ENCODE measurements around the gene DUSP22.

The DUSP22 gene

DNA sequence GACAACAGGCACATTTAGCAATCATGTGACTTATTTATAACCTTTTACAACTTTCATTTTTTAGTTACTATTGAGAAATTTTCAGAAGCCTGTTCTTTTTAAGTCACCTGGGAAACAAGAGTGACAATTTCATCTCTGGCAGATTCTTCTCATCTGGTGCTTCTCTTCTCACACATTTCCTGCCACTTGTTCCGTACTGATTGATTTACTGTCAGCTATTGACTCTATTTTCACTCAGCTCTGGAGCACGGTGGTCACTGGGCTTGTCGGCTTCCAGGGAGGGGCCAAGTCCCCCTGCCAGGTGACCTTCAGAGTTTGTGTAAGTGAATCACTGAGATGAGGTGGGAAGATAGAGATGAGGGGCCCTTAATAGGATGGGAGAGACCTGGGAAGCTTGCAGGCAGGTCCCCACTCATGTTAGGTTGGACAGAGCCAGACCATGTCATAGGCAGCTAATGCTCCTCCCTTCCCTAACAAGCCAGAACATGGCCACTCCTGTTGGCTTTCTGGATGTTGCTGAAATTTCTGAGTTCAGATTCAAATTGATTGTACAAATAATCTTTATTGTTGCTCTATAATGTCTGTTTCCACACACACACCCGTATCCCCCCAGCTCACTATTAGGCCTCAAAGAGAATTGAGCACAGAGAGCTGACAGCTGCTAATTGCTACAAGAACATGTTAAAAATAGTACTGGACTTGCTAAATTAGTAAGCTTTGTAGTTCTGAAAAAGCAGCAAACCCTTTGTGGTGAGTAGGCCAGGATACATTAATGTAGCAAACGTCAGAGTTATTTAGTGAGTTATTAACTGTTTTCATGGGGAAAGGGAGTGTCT lies 13.3 kb downstream of the DUSP22 start:
- no peak overlapping the region for H3K27ac ChIP-seq
- TF ChIP-seq, protein P1, sequence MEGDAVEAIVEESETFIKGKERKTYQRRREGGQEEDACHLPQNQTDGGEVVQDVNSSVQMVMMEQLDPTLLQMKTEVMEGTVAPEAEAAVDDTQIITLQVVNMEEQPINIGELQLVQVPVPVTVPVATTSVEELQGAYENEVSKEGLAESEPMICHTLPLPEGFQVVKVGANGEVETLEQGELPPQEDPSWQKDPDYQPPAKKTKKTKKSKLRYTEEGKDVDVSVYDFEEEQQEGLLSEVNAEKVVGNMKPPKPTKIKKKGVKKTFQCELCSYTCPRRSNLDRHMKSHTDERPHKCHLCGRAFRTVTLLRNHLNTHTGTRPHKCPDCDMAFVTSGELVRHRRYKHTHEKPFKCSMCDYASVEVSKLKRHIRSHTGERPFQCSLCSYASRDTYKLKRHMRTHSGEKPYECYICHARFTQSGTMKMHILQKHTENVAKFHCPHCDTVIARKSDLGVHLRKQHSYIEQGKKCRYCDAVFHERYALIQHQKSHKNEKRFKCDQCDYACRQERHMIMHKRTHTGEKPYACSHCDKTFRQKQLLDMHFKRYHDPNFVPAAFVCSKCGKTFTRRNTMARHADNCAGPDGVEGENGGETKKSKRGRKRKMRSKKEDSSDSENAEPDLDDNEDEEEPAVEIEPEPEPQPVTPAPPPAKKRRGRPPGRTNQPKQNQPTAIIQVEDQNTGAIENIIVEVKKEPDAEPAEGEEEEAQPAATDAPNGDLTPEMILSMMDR (conservative IDR thresholded peaks at IDR 0.05): no peak
- TF ChIP-seq ZFX (IDR thresholded peaks at IDR 0.05): no peak

DNA sequence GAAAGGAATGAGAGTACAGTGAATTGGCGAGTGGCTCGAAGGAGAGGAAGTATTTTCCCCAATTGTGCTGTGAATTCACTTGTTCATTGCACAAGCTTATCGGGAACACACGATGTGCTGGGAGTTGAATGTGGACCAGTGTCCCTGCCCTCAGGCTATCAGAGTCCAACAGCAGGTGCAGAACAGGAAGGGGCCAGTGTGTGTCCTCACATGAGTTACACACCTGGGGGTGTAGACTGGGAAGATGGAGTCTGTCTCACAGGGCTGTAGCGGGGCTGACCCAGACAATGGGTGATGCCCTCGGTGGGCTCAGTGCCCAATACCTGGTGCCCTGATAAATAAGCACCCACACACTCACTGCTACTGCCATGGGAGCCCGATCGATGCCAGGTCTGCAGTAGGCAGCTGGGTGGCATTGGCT lies 14.4 kb downstream of the DUSP22 start:
- no peak overlapping the region for H3K27ac ChIP-seq
- no peak for TF ChIP-seq ZFX (IDR thresholded peaks at IDR 0.05)
- TF ChIP-seq, protein P1 (conservative IDR thresholded peaks at IDR 0.05): no peak

DNA sequence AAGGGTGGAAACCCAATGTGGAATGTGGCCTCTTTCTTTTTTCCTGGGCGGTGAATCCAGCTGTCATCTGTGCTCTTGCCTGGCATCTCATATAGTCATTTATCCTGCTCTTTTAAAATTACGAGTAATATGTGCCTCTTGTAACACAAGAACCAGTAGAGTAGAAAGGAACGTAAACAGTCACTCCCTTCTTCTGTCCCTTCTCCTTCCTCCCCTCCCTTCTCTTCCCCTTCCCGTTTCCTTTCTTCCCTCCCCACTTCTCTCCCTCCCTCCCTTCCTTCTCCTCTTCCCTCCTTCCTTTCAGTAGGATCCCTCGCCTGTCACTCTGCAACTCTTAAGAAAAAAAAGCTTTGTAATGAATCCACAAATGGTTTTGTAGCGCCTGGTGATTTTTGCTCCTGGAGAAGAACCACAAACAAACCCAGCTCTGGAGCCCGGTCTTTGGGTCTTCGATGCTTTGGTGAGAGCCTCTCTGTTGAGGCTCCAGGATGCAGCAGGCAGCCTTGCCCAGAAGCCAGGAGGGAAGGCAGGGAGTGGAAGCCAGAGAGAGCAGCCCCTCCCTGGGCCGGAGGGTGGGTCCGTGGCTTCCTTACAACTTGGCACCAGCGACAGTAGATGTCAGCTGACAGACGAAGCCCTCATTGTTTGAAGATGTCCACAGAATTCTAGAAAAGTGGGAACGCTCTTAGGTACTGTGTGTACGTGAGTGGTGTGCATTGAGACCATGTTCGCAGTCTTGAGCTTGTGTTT lies 15.0 kb downstream of the DUSP22 start:
- H3K27ac ChIP-seq: no peak overlapping the region
- TF ChIP-seq, protein P1 (conservative IDR thresholded peaks at IDR 0.05): no peak
- TF ChIP-seq ZFX (IDR thresholded peaks at IDR 0.05): no peak

DNA sequence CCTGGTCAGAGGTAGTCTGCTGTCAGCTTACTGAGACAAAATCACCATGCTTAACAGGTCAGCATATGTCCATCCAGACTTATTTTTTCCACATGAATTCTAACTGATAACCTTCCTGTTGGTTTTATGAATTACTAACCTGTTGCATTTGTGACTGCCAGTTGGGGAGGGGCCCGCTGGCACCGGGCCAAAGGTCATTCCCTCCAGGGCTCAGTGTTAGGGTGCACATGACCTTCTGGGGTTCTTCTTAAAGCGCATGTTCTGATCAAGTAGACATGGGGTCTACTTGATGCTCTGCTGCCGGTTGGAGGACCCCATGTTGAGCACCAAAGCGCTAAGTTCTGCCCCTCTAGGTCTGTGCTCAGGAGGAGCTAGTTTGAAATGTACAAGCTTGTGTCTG lies 15.6 kb downstream of the DUSP22 start:
- H3K27ac ChIP-seq: no peak overlapping the region
- no peak for TF ChIP-seq ZFX (IDR thresholded peaks at IDR 0.05)
- TF ChIP-seq, protein P1 (conservative IDR thresholded peaks at IDR 0.05): no peak

DNA sequence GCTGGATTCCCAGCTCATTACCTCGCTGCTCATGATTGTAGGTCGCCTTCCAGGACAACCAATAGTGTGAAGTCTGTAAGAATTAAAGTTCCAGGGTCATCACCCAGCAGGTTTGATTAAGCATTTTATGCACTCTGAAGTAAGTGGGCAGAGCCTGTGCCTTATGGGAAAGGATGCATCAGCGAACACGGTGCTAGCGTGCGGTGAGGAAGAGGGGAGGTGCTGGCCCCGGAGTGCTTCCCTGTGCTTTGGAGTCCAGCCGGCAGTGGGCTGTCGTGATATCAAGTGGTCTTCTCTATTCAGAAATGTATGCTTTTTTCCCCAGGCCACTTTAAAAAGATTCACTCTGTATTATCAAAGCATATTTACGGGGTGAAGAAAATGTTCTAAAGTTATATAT lies 16.0 kb downstream of the DUSP22 start:
- no peak for TF ChIP-seq ZFX (IDR thresholded peaks at IDR 0.05)
- TF ChIP-seq, protein P1 (conservative IDR thresholded peaks at IDR 0.05): no peak
- H3K27ac ChIP-seq: no peak overlapping the region

DNA sequence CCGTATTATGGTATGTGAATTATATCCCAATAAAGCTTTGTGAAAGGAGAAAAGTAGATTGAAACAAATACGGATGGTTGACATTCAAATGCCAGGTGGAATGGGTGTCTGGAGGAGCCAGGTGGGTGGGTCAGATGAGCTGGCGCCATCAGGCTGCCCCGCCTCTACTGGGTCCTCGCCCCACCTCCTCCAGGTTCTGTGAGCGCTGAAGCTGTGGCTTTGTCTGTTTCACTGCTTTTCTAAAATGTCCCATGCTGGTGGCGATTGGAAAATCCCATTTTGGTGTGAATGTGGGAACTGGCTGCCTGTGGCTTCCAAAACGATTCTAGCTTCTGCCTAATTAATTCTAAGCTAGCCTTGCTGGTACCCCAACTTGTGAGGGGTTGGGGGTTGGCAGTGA lies 16.5 kb downstream of the DUSP22 start:
- TF ChIP-seq, protein P1 (conservative IDR thresholded peaks at IDR 0.05): no peak
- TF ChIP-seq ZFX (IDR thresholded peaks at IDR 0.05): no peak

DNA sequence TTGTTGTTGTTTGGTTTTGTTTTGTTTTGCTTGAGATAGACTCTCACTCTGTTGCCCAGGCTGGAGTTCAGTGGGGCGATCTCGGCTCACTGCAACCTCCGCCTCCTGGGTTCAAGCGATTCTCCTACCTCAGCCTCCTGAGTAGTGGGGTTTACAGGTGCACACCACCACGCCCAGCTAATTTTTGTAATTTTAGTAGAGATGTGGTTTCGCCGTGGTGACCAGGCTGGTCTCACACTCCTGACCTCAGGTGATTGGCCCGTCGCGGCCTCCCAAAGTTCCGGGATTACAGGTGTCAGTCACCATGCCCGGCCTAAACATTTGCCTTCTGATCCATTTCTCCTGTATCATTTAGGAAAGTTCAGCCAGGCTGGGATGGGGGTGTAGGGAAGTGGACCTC lies 17.7 kb downstream of the DUSP22 start:
- no peak for TF ChIP-seq ZFX (IDR thresholded peaks at IDR 0.05)
- TF ChIP-seq, protein P1 (conservative IDR thresholded peaks at IDR 0.05): no peak
- H3K27ac ChIP-seq: no peak overlapping the region

More for the DNA sequence above, 16.5 kb downstream of the DUSP22 start:
- H3K27ac ChIP-seq: no peak overlapping the region
